ENCODE results near the gene METRNL.

METRNL gene

GRCh38 chr17:83100220-83100852 lies 20.9 kb downstream of the METRNL start:
- no peak overlapping the region for H3K9ac ChIP-seq (ENCODE audit: low read depth, low read length)
- H3K4me3 ChIP-seq (ENCODE audit: low read depth, low read length), result no peak overlapping the region

GRCh38 chr17:83100853-83101391 lies 21.5 kb downstream of the METRNL start:
- H3K9me3 ChIP-seq (ENCODE audit: control insufficient read depth, insufficient read depth, low read length), result no peaks in the 10 kb centered on the region
- no peak overlapping the region for H3K9ac ChIP-seq (ENCODE audit: low read depth, low read length)
- no peak overlapping the region for H3K4me3 ChIP-seq (ENCODE audit: low read depth, low read length)
- no peaks in the 10 kb centered on the region for H3K4me1 ChIP-seq (ENCODE audit: control insufficient read depth, insufficient read depth, low read length)
- H3K27me3 ChIP-seq (ENCODE audit: control insufficient read depth, insufficient read depth, low read length), result no peaks in the 10 kb centered on the region
- H3K36me3 ChIP-seq (ENCODE audit: control insufficient read depth, insufficient read depth, low read length), result peaks cover 5% of the 10 kb centered on the region

More at GRCh38 chr17:83100220-83100852, 20.9 kb downstream of the METRNL start:
- Histone ChIP-seq H3K4me1 (ENCODE audit: control insufficient read depth, insufficient read depth, low read length) (no peaks in the 10 kb centered on the region), H3K36me3 (ENCODE audit: control insufficient read depth, insufficient read depth, low read length) (peaks cover 10% of the 10 kb centered on the region), H3K27me3 (ENCODE audit: control insufficient read depth, insufficient read depth, low read length) (no peaks in the 10 kb centered on the region), H3K9me3 (ENCODE audit: control insufficient read depth, insufficient read depth, low read length) (no peaks in the 10 kb centered on the region)

GRCh38 chr17:83101805-83102480 lies 22.5 kb downstream of the METRNL start:
- Histone ChIP-seq H3K9me3 (ENCODE audit: control insufficient read depth, insufficient read depth, low read length) (no peaks in the 10 kb centered on the region), H3K9ac (ENCODE audit: low read depth, low read length) (no peak overlapping the region), H3K27me3 (ENCODE audit: control insufficient read depth, insufficient read depth, low read length) (no peaks in the 10 kb centered on the region), H3K4me1 (ENCODE audit: control insufficient read depth, insufficient read depth, low read length) (no peaks in the 10 kb centered on the region), H3K4me3 (ENCODE audit: low read depth, low read length) (no peak overlapping the region), H3K36me3 (ENCODE audit: control insufficient read depth, insufficient read depth, low read length) (no peaks in the 10 kb centered on the region)

- H3K27me3 ChIP-seq (ENCODE audit: control insufficient read depth, insufficient read depth, low read length), result no peaks in the 10 kb centered on the region
- no peak overlapping the region for H3K9ac ChIP-seq (ENCODE audit: low read depth, low read length)
- no peaks in the 10 kb centered on the region for H3K4me1 ChIP-seq (ENCODE audit: control insufficient read depth, insufficient read depth, low read length)
- no peaks in the 10 kb centered on the region for H3K36me3 ChIP-seq (ENCODE audit: control insufficient read depth, insufficient read depth, low read length)
- no peaks in the 10 kb centered on the region for H3K9me3 ChIP-seq (ENCODE audit: control insufficient read depth, insufficient read depth, low read length)
- H3K4me3 ChIP-seq (ENCODE audit: low read depth, low read length), result peak overlapping the region; percentile 41
Measured at GRCh38 chr17:83103200-83103942, 24.0 kb downstream of the METRNL start.

- Histone ChIP-seq H3K36me3 (ENCODE audit: control insufficient read depth, insufficient read depth, low read length) (no peaks in the 10 kb centered on the region), H3K9me3 (ENCODE audit: control insufficient read depth, insufficient read depth, low read length) (no peaks in the 10 kb centered on the region), H3K4me1 (ENCODE audit: control insufficient read depth, insufficient read depth, low read length) (no peaks in the 10 kb centered on the region), H3K9ac (ENCODE audit: low read depth, low read length) (no peak overlapping the region), H3K4me3 (ENCODE audit: low read depth, low read length) (no peak overlapping the region), H3K27me3 (ENCODE audit: control insufficient read depth, insufficient read depth, low read length) (no peaks in the 10 kb centered on the region)
Measured at GRCh38 chr17:83103943-83104311, 24.5 kb downstream of the METRNL start.

- H3K4me1 ChIP-seq (ENCODE audit: control insufficient read depth, insufficient read depth, low read length), result no peaks in the 10 kb centered on the region
- H3K4me3 ChIP-seq (ENCODE audit: low read depth, low read length), result no peak overlapping the region
- H3K36me3 ChIP-seq (ENCODE audit: control insufficient read depth, insufficient read depth, low read length), result no peaks in the 10 kb centered on the region
- no peaks in the 10 kb centered on the region for H3K27me3 ChIP-seq (ENCODE audit: control insufficient read depth, insufficient read depth, low read length)
- no peak overlapping the region for H3K9ac ChIP-seq (ENCODE audit: low read depth, low read length)
- H3K9me3 ChIP-seq (ENCODE audit: control insufficient read depth, insufficient read depth, low read length), result no peaks in the 10 kb centered on the region
Measured at GRCh38 chr17:83104577-83105505, 25.4 kb downstream of the METRNL start.

- no peaks in the 10 kb centered on the region for H3K4me1 ChIP-seq (ENCODE audit: control insufficient read depth, insufficient read depth, low read length)
- H3K27me3 ChIP-seq (ENCODE audit: control insufficient read depth, insufficient read depth, low read length), result no peaks in the 10 kb centered on the region
- H3K36me3 ChIP-seq (ENCODE audit: control insufficient read depth, insufficient read depth, low read length), result no peaks in the 10 kb centered on the region
- no peaks in the 10 kb centered on the region for H3K9me3 ChIP-seq (ENCODE audit: control insufficient read depth, insufficient read depth, low read length)
- H3K9ac ChIP-seq (ENCODE audit: low read depth, low read length), result no peak overlapping the region
- H3K4me3 ChIP-seq (ENCODE audit: low read depth, low read length), result no peak overlapping the region
Measured at GRCh38 chr17:83105512-83105911, 26.1 kb downstream of the METRNL start.

GRCh38 chr17:83106056-83106588 lies 26.7 kb downstream of the METRNL start:
- Histone ChIP-seq H3K4me3 (ENCODE audit: low read depth, low read length) (no peak overlapping the region), H3K36me3 (ENCODE audit: control insufficient read depth, insufficient read depth, low read length) (no peaks in the 10 kb centered on the region), H3K9me3 (ENCODE audit: control insufficient read depth, insufficient read depth, low read length) (no peaks in the 10 kb centered on the region), H3K4me1 (ENCODE audit: control insufficient read depth, insufficient read depth, low read length) (no peaks in the 10 kb centered on the region), H3K27me3 (ENCODE audit: control insufficient read depth, insufficient read depth, low read length) (no peaks in the 10 kb centered on the region), H3K9ac (ENCODE audit: low read depth, low read length) (no peak overlapping the region)

- Histone ChIP-seq H3K9me3 (ENCODE audit: control insufficient read depth, insufficient read depth, low read length) (no peaks in the 10 kb centered on the region), H3K27me3 (ENCODE audit: control insufficient read depth, insufficient read depth, low read length) (no peaks in the 10 kb centered on the region), H3K4me1 (ENCODE audit: control insufficient read depth, insufficient read depth, low read length) (no peaks in the 10 kb centered on the region), H3K36me3 (ENCODE audit: control insufficient read depth, insufficient read depth, low read length) (no peaks in the 10 kb centered on the region), H3K4me3 (ENCODE audit: low read depth, low read length) (no peak overlapping the region), H3K9ac (ENCODE audit: low read depth, low read length) (no peak overlapping the region)
Measured at GRCh38 chr17:83106913-83107655, 27.7 kb downstream of the METRNL start.

- no peaks in the 10 kb centered on the region for H3K36me3 ChIP-seq (ENCODE audit: control insufficient read depth, insufficient read depth, low read length)
- H3K9ac ChIP-seq (ENCODE audit: low read depth, low read length), result no peak overlapping the region
- no peak overlapping the region for H3K4me3 ChIP-seq (ENCODE audit: low read depth, low read length)
- no peaks in the 10 kb centered on the region for H3K27me3 ChIP-seq (ENCODE audit: control insufficient read depth, insufficient read depth, low read length)
- H3K4me1 ChIP-seq (ENCODE audit: control insufficient read depth, insufficient read depth, low read length), result no peaks in the 10 kb centered on the region
- H3K9me3 ChIP-seq (ENCODE audit: control insufficient read depth, insufficient read depth, low read length), result no peaks in the 10 kb centered on the region
Measured at GRCh38 chr17:83107656-83108048, 28.2 kb downstream of the METRNL start.

Data from iPS-15b (cell line).